SK-N-MC (cell line): ENCODE data around the gene OR5H14.
"Not testable (repeated sequence)": the region's sequence is repeated elsewhere in the genome, so short reads cannot be mapped to it uniquely, and the experiment has no call there.

ENCODE experiments used
- DNase-seq: peaks from one replicate; pipeline ENCODE4 v3.0.0-alpha.2; 2011; ENCODE audit warnings: low read depth, low spot score
- H3K27ac ChIP-seq: fragments of 200-600 bp; sonication (generic); 2 replicates; pipeline ENCODE4 v1.5.1; 2016; ENCODE audit warnings: mixed run types
- H3K36me3 ChIP-seq: fragments of 200-600 bp; sonication (generic); 2 replicates; pipeline ENCODE4 v1.6.1; 2017; ENCODE audit warnings: antibody characterized with exemption, low read length, mixed read lengths; ENCODE audit not compliant: insufficient read depth
- H3K4me3 ChIP-seq: fragments of 200-600 bp; sonication (generic); 2 replicates; pipeline ENCODE4 v1.5.1; 2016
- H3K9ac ChIP-seq: fragments of 200-600 bp; sonication (generic); 2 replicates; pipeline ENCODE4 v1.8.0; 2017; ENCODE audit warnings: mixed run types, mixed read lengths; ENCODE audit not compliant: insufficient read length
- H3K9me3 ChIP-seq: fragments of 200-600 bp; sonication (generic); 2 replicates; pipeline ENCODE4 v1.6.1; 2017; ENCODE audit warnings: low read depth, mild to moderate bottlenecking, antibody characterized with exemption, low read length, moderate library complexity, mixed read lengths
- EZH2 ChIP-seq: fragments of 200-600 bp; sonication (generic); IDR thresholded peaks from one replicate; pipeline ENCODE4 v1.6.1; 2017; ENCODE audit warnings: antibody characterized with exemption
- FOXP2 ChIP-seq: optimal IDR thresholded peaks from 2 replicates; pipeline ENCODE3; 2011; ENCODE audit warnings: mild to moderate bottlenecking, moderate library complexity; ENCODE audit not compliant: insufficient read depth; ENCODE audit errors: extremely low read length, control extremely low read depth
- POLR2AphosphoS5 ChIP-seq: IDR thresholded peaks from 2 replicates; pipeline ENCODE4 v1.6.1; 2012; ENCODE audit warnings: mild to moderate bottlenecking, low read depth, low read length, borderline replicate concordance

OR5H14 gene

GRCh38 chr3:98185180-98185579, 37.9 kb downstream of the OR5H14 start:
- no peaks in the 10 kb centered on the region for H3K9me3 ChIP-seq
- H3K4me3 ChIP-seq = no peak overlapping the region
- DNase-seq = no peak
- no peaks in the 10 kb centered on the region for H3K36me3 ChIP-seq
- no peak for TF ChIP-seq FOXP2
- no peak for TF ChIP-seq EZH2
- TF ChIP-seq POLR2AphosphoS5 = no peak
- H3K9ac ChIP-seq = no peak overlapping the region
- no peak overlapping the region for H3K27ac ChIP-seq

GRCh38 chr3:98188545-98188944, 41.3 kb downstream of the OR5H14 start:
- DNase-seq = no peak
- no peak overlapping the region for H3K9ac ChIP-seq
- no peak overlapping the region for H3K27ac ChIP-seq
- H3K4me3 ChIP-seq = no peak overlapping the region
- TF ChIP-seq POLR2AphosphoS5 = no peak
- no peaks in the 10 kb centered on the region for H3K9me3 ChIP-seq
- H3K36me3 ChIP-seq = no peaks in the 10 kb centered on the region

GRCh38 chr3:98190911-98191310, 43.6 kb downstream of the OR5H14 start:
- not testable (repeated sequence) for DNase-seq

GRCh38 chr3:98196293-98196692, 49.0 kb downstream of the OR5H14 start:
- H3K4me3 ChIP-seq, H3K27ac ChIP-seq, DNase-seq, H3K36me3 ChIP-seq, H3K9ac ChIP-seq, H3K9me3 ChIP-seq: not testable (repeated sequence)

More at GRCh38 chr3:98190911-98191310, 43.6 kb downstream of the OR5H14 start:
- H3K36me3 ChIP-seq, H3K9ac ChIP-seq, H3K27ac ChIP-seq, H3K9me3 ChIP-seq, H3K4me3 ChIP-seq: not testable (repeated sequence)

DNA sequence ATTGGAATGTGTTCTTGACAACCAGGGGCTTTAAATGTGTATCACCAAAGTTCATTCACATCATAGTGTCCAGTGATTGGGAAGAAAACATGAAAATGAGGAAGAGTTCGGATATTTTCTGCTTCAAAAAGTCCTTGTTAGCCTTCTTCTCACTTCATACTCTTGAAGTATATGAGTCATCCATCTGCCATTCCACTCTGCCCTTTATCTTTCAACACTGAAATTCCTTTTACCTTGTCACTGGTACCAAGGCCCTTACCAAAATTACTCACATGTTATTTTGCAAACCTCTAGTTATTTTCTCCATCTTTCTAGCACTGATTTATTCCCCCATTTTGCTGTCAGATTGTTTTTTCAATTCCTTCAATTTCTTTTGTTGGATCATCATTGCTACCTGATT, 51.7 kb downstream of the OR5H14 start:
- no peak for DNase-seq

More for the DNA sequence above, 51.7 kb downstream of the OR5H14 start:
- Histone ChIP-seq H3K4me3 (no peak overlapping the region), H3K27ac (no peak overlapping the region), H3K9ac (no peak overlapping the region), H3K9me3 (no peaks in the 10 kb centered on the region), H3K36me3 (no peaks in the 10 kb centered on the region)
- TF ChIP-seq POLR2AphosphoS5 (no peak), FOXP2 (no peak), EZH2 (no peak)
